Measurements from ENCODE around the gene PDC. TPM values are rescaled to one million over a fixed set of nuclear protein-coding genes. Genes with fewer than 3 reads are reported as not detected.

The PDC gene
- total and polyA plus RNA-seq, 2 donors (not counting 3 experiments of a cell fraction or from before 2014, with no cell fraction given): not detected

GRCh38 chr1:186496171-186496851, 35.4 kb upstream of the PDC start:
- DNase-seq (ENCODE audit: low read depth, low spot score) (no peak), FAIRE-seq (no peak)
- no peak overlapping the region for H2AFZ ChIP-seq (ENCODE audit: low read depth, low read length)
- no peak overlapping the region for H3K27ac ChIP-seq (ENCODE audit: insufficient read depth, low read depth, low read length)
- no peaks in the 10 kb centered on the region for H4K20me1 ChIP-seq (replicated peaks; ENCODE audit: control insufficient read depth, extremely low read depth, insufficient read depth, low read length)
- no peaks in the 10 kb centered on the region for H3K9me3 ChIP-seq (replicated peaks; ENCODE audit: control insufficient read depth, insufficient read depth, low read length)
- no peak overlapping the region for H3K4me3 ChIP-seq (replicated peaks in 1 of 3; ENCODE audit: insufficient read depth in 1 of 3, low read depth in 1 of 3, low read length in 3 of 3)
- no peaks in the 10 kb centered on the region for H3K36me3 ChIP-seq (ENCODE audit: control insufficient read depth in 2 of 2, extremely low read depth in 1 of 2, insufficient read depth in 2 of 2, low read length in 2 of 2)
- H3K9me1 ChIP-seq (replicated peaks; ENCODE audit: control insufficient read depth, extremely low read depth, insufficient read depth, low read length): no peaks in the 10 kb centered on the region
- intact Hi-C loops (cut with micrococcal nuclease): loop anchor here (5.0 kb wide), 1 partner anchor 106 kb away; no protein-coding TSS in a partner anchor
- POLR2A ChIA-PET: no interaction called here
- H3K9ac ChIP-seq (replicated peaks; ENCODE audit: extremely low read depth, insufficient read depth, low read length): no peak overlapping the region
- peaks cover 45% of the 10 kb centered on the region for H3K4me1 ChIP-seq (ENCODE audit: control insufficient read depth, extremely low read depth, insufficient read depth, low read length)
- H3K27me3 ChIP-seq (ENCODE audit: control insufficient read depth in 2 of 2, insufficient read depth in 2 of 2, low read length in 2 of 2): no peaks in the 10 kb centered on the region
- dilution Hi-C loops (cut with MboI; ENCODE audit: extremely low pct_ligation_motif_present, low sequenced_read_pairs): no loop called here
- CTCF ChIA-PET: no interaction called here
- H3K4me2 ChIP-seq (ENCODE audit: insufficient read depth, low read length): no peak overlapping the region
- TF ChIP-seq EZH2 (IDR thresholded peaks at IDR 0.05; ENCODE audit: borderline replicate concordance, low read depth, low read length, severe bottlenecking): no peak
- no peak for TF ChIP-seq GATA2 (IDR thresholded peaks at IDR 0.05; ENCODE audit: insufficient read depth, insufficient read length, low read depth, low read length)
- TF ChIP-seq POLR2A (IDR thresholded peaks at IDR 0.05; ENCODE audit: low read depth, low read length): no peak
- no peak for TF ChIP-seq FOS (IDR thresholded peaks at IDR 0.05; ENCODE audit: borderline replicate concordance, insufficient read depth, low read length)
- TF ChIP-seq CTCF (IDR thresholded peaks at IDR 0.05; ENCODE audit: extremely low read depth in 1 of 2, insufficient read depth in 1 of 2, low read depth in 1 of 2, low read length in 2 of 2): no peak
- TF ChIP-seq, protein P1, sequence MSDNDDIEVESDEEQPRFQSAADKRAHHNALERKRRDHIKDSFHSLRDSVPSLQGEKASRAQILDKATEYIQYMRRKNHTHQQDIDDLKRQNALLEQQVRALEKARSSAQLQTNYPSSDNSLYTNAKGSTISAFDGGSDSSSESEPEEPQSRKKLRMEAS (IDR thresholded peaks at IDR 0.05; ENCODE audit: insufficient read depth, insufficient read length): no peak
- no peak for TF ChIP-seq JUN (IDR thresholded peaks at IDR 0.05; ENCODE audit: borderline replicate concordance, insufficient read depth, insufficient read length, low read depth)
- no peak for TF ChIP-seq MYC (IDR thresholded peaks at IDR 0.05; ENCODE audit: low read depth, low read length)
- no peak for TF ChIP-seq POLR2AphosphoS5 (IDR thresholded peaks at IDR 0.05; ENCODE audit: insufficient read depth, low read depth, low read length)
- H3K79me2 ChIP-seq (ENCODE audit: control insufficient read depth, insufficient read depth, low read length): no peaks in the 10 kb centered on the region
- BruUV-seq (replicated peaks): no TSS peak

Data from endothelial cell of umbilical vein (primary cell).